ENCODE results near the gene TACO1. TPM values are rescaled to one million over a fixed set of nuclear protein-coding genes. Genes with fewer than 3 reads are reported as not detected.

TACO1 gene
- total RNA-seq, 2 donors from 2014 or later, result 11.0 to 11.8 TPM

DNA sequence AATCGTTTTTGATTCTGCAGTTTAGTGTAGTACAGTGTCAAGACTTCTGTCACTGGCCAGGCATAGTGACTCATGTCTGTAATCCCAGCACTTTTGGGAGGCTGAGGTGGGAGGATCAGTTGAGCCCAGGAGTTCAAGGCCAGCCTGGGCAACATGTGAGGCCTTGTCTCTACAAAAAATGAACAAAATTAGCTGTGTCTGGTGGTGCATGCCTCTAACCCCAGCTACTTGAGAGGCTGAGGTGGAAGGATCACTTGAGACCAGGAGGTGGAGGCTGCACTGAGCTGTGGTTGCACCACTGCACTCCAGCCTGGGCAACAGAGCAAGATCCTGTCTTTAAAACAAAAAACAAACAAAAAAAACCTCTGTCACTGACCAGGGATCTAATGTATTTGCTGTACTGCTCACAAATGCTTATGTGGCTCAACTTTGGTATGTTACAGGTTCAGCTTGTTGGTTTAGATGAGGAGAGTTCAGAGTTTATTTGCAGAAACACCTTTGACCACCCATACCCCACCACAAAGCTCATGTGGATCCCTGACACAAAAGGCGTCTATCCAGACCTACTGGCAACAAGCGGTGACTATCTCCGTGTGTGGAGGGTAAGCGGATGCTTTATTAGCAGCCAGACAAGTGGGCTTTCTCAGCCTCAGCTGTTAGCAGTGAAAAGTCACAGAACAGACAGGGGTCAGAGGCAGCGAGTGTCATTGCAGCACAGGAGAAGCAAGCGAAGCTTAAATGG lies 22.5 kb upstream of the TACO1 start:
- H3K36me3 Mint-ChIP-seq (ENCODE audit: low read depth), result peaks cover 11% of the 10 kb centered on the region
- H3K4me1 Mint-ChIP-seq, result peaks cover 22% of the 10 kb centered on the region
- no peak overlapping the region for H3K4me3 Mint-ChIP-seq
- no peaks in the 10 kb centered on the region for H3K9me3 ChIP-seq (ENCODE audit: control insufficient read depth, low read length, poor library complexity, severe bottlenecking)
- no peaks in the 10 kb centered on the region for H3K27me3 Mint-ChIP-seq
- DNase-seq (no peak), ATAC-seq (no peak)
- H3K27ac Mint-ChIP-seq, result peak overlapping the region; percentile 80

DNA sequence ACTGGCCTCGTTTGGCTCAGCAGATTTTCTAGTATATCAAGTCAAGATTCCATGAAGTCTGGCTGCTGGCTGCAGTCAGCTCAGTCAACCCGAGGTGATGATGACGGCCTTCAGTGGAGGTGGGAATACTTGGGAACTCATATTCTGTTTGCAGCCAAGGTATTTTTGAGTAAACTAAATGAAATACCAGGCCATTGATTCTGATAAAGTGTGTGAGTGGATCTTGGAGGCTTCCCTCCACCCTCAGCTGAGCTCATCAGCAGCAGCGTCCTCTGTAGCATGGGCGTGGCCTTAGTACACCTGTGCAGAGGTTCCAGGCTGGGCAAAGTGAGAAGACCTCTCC lies 22.0 kb upstream of the TACO1 start:
- H3K4me3 Mint-ChIP-seq, result no peak overlapping the region
- ATAC-seq (no peak), DNase-seq (no peak)
- peaks cover 12% of the 10 kb centered on the region for H3K36me3 Mint-ChIP-seq (ENCODE audit: low read depth)
- H3K9me3 ChIP-seq (ENCODE audit: control insufficient read depth, low read length, poor library complexity, severe bottlenecking), result no peaks in the 10 kb centered on the region
- H3K27me3 Mint-ChIP-seq, result no peaks in the 10 kb centered on the region
- H3K27ac Mint-ChIP-seq, result peak overlapping the region; percentile 54
- H3K4me1 Mint-ChIP-seq, result peaks cover 21% of the 10 kb centered on the region

DNA sequence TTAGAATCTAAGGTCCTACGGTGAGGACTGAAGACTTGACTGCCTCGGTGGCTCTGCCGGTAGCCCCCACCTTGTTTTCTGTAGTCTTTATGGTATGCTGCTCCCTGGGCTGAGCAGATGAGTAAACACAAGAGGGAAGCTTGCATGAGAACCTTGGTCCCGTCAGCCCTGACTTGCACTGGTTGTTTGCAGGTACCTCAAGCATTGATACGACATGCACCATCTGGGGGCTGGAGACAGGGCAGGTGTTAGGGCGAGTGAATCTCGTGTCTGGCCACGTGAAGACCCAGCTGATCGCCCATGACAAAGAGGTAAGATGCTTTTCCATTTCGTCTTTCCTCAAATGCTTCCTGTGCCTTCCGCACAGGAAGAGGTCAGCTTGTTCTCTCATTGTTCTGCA lies 21.1 kb upstream of the TACO1 start:
- no peak overlapping the region for H3K4me3 Mint-ChIP-seq
- ATAC-seq, result no peak
- H3K27me3 Mint-ChIP-seq, result no peaks in the 10 kb centered on the region
- H3K36me3 Mint-ChIP-seq (ENCODE audit: low read depth), result peaks cover 9% of the 10 kb centered on the region
- H3K27ac Mint-ChIP-seq, result peak overlapping the region; percentile 54
- H3K4me1 Mint-ChIP-seq, result peaks cover 17% of the 10 kb centered on the region
- DNase-seq, result no peak
- H3K9me3 ChIP-seq (ENCODE audit: control insufficient read depth, low read length, poor library complexity, severe bottlenecking), result no peaks in the 10 kb centered on the region

DNA sequence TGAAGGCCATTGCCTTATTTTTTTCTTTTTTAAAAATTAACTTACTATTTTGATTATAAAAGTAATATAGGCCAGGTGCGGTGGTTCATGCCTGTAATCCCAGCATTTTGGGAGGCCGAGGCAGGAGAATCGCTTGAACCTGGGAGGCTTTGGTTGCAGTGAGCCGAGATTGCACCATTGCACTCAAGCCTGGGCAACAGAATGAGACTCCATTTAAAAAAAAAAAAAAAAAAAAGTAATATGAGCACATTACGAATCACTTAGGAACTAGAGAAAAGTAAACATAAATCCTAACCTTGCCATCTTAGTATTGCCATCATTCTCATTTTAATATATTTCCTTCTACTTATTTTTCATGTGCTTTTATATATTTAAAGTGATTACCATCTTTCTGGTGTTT lies 12.9 kb upstream of the TACO1 start:
- H3K4me3 Mint-ChIP-seq, result no peak overlapping the region
- H3K27ac Mint-ChIP-seq, result no peak overlapping the region
- DNase-seq (no peak), ATAC-seq (no peak)
- H3K27me3 Mint-ChIP-seq, result no peaks in the 10 kb centered on the region
- peaks cover 9% of the 10 kb centered on the region for H3K36me3 Mint-ChIP-seq (ENCODE audit: low read depth)
- H3K9me3 ChIP-seq (ENCODE audit: control insufficient read depth, low read length, poor library complexity, severe bottlenecking), result no peaks in the 10 kb centered on the region
- H3K4me1 Mint-ChIP-seq, result peaks cover 16% of the 10 kb centered on the region

DNA sequence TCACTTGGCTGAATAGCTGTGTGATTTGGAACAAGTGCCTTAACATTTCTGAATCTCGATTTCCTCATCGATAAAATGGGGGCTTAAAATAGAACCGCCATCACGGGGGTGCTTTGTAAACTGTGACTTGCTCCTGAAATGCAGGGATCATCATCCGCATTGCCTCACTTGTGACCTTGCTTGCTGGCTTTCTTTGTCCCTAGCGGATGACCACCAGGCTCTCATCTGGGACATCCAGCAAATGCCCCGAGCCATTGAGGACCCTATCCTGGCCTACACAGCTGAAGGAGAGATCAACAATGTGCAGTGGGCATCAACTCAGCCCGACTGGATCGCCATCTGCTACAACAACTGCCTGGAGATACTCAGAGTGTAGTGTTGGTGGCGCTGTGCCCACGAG lies 11.9 kb upstream of the TACO1 start:
- no peak for DNase-seq
- no peaks in the 10 kb centered on the region for H3K9me3 ChIP-seq (ENCODE audit: control insufficient read depth, low read length, poor library complexity, severe bottlenecking)
- ATAC-seq, result no peak
- H3K36me3 Mint-ChIP-seq (ENCODE audit: low read depth), result peaks cover 5% of the 10 kb centered on the region
- no peak overlapping the region for H3K4me3 Mint-ChIP-seq
- no peaks in the 10 kb centered on the region for H3K27me3 Mint-ChIP-seq
- H3K4me1 Mint-ChIP-seq, result peaks cover 14% of the 10 kb centered on the region
- H3K27ac Mint-ChIP-seq, result no peak overlapping the region

DNA sequence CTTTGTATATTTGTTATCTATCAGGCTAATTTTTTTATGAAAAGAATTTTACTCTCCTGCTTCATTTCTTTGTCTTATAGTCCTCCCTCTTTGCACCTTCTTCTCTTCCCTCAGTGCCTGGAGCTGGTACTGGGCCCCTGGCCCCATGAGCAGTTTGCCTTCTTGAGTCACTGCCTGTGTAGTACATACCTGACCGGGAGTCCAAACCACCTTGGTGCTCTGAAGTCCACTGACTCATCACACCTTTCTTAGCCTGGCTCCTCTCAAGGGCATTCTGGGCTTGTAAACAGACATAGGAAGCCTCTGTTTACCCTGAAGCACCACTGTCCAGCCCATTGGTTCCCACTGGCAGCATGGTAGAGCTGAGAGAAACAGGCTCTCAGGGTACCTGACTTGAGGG lies 11.0 kb upstream of the TACO1 start:
- peak overlapping the region; percentile 72 for H3K27ac Mint-ChIP-seq
- no peaks in the 10 kb centered on the region for H3K9me3 ChIP-seq (ENCODE audit: control insufficient read depth, low read length, poor library complexity, severe bottlenecking)
- H3K27me3 Mint-ChIP-seq, result no peaks in the 10 kb centered on the region
- H3K4me3 Mint-ChIP-seq, result no peak overlapping the region
- peaks cover 12% of the 10 kb centered on the region for H3K4me1 Mint-ChIP-seq
- peaks cover 5% of the 10 kb centered on the region for H3K36me3 Mint-ChIP-seq (ENCODE audit: low read depth)
- DNase-seq (no peak), ATAC-seq (no peak)

DNA sequence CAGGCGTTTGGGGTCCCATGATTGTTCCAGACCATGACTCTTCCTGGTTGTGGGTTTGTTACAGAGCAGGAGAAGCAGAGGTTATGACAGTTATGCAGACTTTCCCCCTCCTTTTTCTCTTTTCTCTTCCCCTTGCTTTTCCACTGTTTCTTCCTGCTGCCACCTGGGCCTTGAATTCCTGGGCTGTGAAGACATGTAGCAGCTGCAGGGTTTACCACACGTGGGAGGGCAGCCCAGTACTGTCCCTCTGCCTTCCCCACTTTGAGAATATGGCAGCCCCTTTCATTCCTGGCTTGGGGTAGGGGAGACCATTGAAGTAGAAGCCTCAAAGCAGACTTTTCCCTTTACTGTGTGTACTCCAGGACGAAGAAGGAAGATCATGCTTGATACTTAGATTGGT lies 7.9 kb upstream of the TACO1 start:
- DNase-seq, result no peak
- H3K9me3 ChIP-seq (ENCODE audit: control insufficient read depth, low read length, poor library complexity, severe bottlenecking), result no peaks in the 10 kb centered on the region
- Mint-ChIP-seq H3K4me1 (peaks cover 12% of the 10 kb centered on the region), H3K36me3 (ENCODE audit: low read depth) (peaks cover 7% of the 10 kb centered on the region), H3K27ac (peak overlapping the region; percentile 32), H3K27me3 (no peaks in the 10 kb centered on the region), H3K4me3 (no peak overlapping the region)
- no peak for ATAC-seq

DNA sequence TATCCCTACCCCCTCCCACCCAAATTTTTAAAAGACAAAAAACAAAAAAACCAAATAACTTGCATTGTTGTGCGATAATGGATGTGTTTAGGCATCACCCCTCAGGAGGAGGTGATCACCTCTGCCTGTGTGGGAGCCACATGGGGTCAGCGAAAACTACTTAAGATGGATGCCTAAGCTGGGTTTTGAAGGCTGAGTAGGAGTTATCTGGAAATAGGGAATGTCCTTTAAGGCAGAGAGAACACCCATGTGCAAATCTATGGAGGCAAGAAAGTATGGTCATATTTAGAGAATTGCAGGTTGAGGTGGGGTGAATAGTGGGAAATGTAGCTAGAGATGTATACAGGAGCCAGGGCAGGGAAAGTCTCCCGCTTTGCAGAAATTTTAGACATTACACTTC lies 5.6 kb upstream of the TACO1 start:
- Mint-ChIP-seq H3K4me1 (peaks cover 23% of the 10 kb centered on the region), H3K27me3 (no peaks in the 10 kb centered on the region), H3K27ac (peak overlapping the region; percentile 87), H3K36me3 (ENCODE audit: low read depth) (peaks cover 3% of the 10 kb centered on the region), H3K4me3 (peak overlapping the region; percentile 43)
- no peak for ATAC-seq
- H3K9me3 ChIP-seq (ENCODE audit: control insufficient read depth, low read length, poor library complexity, severe bottlenecking), result no peaks in the 10 kb centered on the region
- no peak for DNase-seq

DNA sequence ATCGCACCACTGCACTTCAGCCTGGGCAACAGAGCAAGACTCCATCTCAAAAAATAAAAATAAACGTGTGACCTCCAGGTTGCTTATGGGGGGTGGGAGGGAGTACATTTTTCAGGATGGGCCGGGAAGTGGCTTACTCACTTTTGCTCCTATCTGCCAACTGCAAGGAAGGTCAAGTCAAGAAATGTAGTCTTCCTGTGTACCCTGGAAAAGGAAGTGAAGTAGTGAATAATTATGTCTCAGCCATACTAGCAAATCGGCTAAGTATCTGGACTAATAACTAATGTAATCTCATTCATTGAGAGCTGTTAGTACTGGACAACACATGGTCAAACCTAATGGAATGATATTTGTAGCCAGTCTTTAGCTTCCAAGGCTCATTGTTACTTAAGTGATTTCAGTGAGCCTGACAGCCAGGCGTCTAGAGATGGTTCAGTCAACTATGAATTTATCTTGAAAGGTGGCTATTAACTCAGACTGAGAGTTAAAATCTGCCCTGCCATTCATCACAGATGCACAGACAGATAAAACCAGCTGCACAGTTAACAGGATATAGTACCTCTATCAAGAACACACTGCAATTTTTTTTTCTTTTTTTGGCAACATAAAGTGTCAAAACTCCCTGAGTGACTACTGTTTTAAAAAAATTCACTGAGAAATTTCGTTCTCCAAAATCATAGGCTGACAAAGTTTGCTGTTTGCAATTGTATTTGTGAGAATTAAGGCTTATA lies 3.7 kb upstream of the TACO1 start:
- peak; percentile 39 for ATAC-seq
- Mint-ChIP-seq H3K27ac (peak overlapping the region; percentile 63), H3K36me3 (ENCODE audit: low read depth) (peaks cover 2% of the 10 kb centered on the region), H3K4me1 (peaks cover 33% of the 10 kb centered on the region), H3K27me3 (no peaks in the 10 kb centered on the region), H3K4me3 (peak overlapping the region; percentile 53)
- H3K9me3 ChIP-seq (ENCODE audit: control insufficient read depth, low read length, poor library complexity, severe bottlenecking), result no peaks in the 10 kb centered on the region
- DNase-seq, result no peak

DNA sequence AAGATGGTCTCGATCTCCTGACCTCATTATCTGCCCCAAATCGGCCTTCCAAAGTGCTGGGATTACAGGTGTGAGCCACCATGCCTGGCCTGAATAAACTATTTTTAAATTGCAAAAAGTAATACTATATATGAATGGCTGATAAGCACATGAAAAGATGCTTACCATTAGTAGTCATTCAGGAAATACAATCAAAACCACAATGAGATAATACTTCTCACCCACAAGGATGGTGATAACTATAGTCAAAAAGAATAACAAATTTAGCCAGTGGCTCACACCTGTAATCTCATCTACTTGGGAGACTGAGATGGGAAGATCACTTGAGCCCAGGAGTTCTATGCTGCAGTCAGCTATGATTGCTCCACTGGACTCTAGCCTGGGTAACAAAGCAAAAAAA lies 2.4 kb upstream of the TACO1 start:
- ATAC-seq, result peak; percentile 63
- no peak for DNase-seq
- peak overlapping the region; percentile 63 for H3K27ac Mint-ChIP-seq
- H3K4me1 Mint-ChIP-seq, result peaks cover 33% of the 10 kb centered on the region
- no peaks in the 10 kb centered on the region for H3K9me3 ChIP-seq (ENCODE audit: control insufficient read depth, low read length, poor library complexity, severe bottlenecking)
- H3K4me3 Mint-ChIP-seq, result peak overlapping the region; percentile 52
- peaks cover 2% of the 10 kb centered on the region for H3K36me3 Mint-ChIP-seq (ENCODE audit: low read depth)
- no peaks in the 10 kb centered on the region for H3K27me3 Mint-ChIP-seq

DNA sequence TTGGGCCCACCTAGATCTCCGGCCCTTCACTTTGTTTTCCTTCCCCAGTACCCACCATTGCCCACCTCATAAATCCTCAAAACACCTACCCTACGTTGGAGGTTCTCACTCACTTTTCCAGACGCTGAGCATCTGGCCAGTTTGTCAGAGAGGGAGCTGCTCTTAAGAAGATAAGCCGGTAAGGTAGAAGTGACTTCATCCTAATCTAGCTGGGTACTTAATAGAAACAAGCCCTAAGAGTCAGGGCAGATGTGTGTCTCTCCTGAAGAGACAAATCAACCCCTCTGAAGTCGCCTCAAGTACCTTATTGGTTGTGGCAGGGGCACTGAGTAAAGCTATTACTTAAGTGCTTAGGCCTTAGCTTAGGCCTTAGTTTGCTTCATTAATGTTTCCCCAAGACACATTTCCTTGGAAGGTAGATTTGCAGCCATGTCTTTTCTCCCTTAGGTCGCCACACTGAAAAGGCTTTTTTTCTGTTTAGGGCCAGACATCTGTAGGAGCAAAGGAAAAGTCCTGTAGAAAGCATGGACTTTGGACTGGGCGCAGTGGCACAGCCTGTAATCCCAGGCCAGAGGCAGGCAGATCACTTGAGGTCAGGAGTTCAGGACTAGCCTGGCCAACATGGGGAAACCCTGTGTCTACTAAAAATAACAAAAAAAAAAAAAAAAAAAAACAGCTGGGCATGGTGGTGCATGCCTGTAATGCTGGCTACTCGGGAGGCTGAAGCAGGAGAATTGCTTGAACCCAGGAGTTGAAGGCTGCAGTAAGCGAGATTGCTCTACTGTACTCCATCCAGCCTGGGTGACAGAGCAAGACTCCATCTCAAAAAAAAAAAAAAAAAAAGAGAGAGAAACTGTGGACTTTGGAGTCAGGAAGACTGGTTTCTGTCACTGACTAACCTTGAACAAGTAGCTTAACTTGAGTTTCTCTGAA lies 1.0 kb downstream of the TACO1 start:
- Mint-ChIP-seq H3K4me3 (peak overlapping the region; percentile 94), H3K27ac (peak overlapping the region; percentile 93), H3K36me3 (ENCODE audit: low read depth) (peaks cover 11% of the 10 kb centered on the region), H3K27me3 (no peaks in the 10 kb centered on the region), H3K4me1 (peaks cover 30% of the 10 kb centered on the region)
- no peak for DNase-seq
- H3K9me3 ChIP-seq (ENCODE audit: control insufficient read depth, low read length, poor library complexity, severe bottlenecking), result no peaks in the 10 kb centered on the region
- ATAC-seq, result no peak

DNA sequence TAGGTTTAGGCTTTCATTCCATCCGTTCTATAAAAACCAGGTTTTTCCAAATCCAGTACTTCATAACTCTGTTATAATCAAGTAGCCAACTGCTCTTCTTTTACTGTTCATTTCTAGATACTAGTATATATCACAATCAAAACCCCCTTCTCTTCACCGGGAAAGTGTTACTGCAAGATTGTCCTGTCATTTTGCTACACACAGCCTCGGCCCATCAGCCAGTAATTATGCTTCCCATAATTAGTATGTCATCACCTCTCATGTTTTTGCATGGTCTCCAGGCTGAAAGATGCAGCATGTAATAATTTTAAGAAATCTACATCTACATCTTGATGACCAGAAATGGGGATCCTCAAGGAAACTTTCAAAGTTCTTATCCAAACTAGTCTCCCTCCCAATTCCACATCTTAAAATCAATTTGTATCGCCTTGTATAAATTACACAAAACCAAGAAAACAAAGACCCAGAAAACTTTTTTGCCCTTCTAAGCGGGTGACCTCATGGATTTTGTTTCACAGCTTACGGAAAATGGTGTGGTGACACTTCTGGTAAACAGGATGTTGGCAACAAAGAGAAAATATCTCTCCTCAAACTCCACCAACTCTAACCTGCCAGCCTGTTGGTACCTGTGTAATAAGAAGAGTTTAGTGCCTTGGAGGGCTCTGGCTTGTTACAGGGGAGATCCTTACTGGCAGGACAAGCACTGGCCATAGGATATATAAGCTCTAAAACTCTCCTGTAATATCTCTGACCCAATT lies 9.3 kb downstream of the TACO1 start:
- ATAC-seq, result peak; percentile 34
- peaks cover 15% of the 10 kb centered on the region for H3K36me3 Mint-ChIP-seq (ENCODE audit: low read depth)

More for the DNA sequence above, 9.3 kb downstream of the TACO1 start:
- H3K4me3 Mint-ChIP-seq, result peak overlapping the region; percentile 77
- no peaks in the 10 kb centered on the region for H3K9me3 ChIP-seq (ENCODE audit: control insufficient read depth, low read length, poor library complexity, severe bottlenecking)
- H3K27ac Mint-ChIP-seq, result peak overlapping the region; percentile 91
- DNase-seq, result no peak
- peaks cover 27% of the 10 kb centered on the region for H3K4me1 Mint-ChIP-seq
- no peaks in the 10 kb centered on the region for H3K27me3 Mint-ChIP-seq

Data from T-helper 17 cell (primary cell).